Body of pancreas (tissue), 4 donors: ENCODE results near the gene LCOR.

Experiments used
- CTCF ChIP-seq, 7 experiments: fragments of 450-650 bp in 4 of 7; fragments of 200-600 bp in 3 of 7; sonication (generic) in 3 of 7; IDR thresholded peaks; one replicate each; pipeline ENCODE4 v1.5.1; 2016 to 2019; ENCODE audit warnings: antibody characterized with exemption in 7 of 7
- POLR2A ChIP-seq, 3 donors: fragments of 450-650 bp; IDR thresholded peaks; one replicate each; pipeline ENCODE4 v1.6.1; 2016; ENCODE audit warnings: antibody characterized with exemption in 3 of 3, mild to moderate bottlenecking in 2 of 3

DNA sequence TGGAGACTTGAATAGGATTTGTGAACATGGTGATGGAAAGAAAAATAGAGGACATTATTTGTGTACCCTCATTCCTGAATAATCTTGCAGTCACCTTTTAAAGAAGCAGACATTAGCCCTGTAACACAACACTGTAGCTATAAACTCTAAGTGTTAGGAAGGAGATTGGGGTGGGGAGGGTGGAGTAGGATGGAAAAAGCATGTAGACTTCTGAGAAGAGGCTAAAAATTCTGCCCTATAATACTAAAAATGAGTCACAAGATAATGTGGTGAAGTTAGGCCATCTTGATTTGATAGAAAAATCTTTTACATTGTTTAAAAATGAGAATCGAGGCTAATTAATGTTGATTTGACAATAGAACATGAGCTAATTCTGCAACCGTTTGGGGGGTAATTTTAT, 128.8 kb downstream of the LCOR start:
- no peak for TF ChIP-seq CTCF (IDR thresholded peaks at IDR 0.05)
- TF ChIP-seq POLR2A (IDR thresholded peaks at IDR 0.05): no peak
